Breast epithelium (tissue), 3 donors: ENCODE results near the gene EML2.
"Not testable (repeated sequence)": the region's sequence is repeated elsewhere in the genome, so short reads cannot be mapped to it uniquely, and the experiment has no call there.

Experiments used
- POLR2A ChIP-seq: fragments of 450-650 bp; IDR thresholded peaks from one replicate; pipeline ENCODE4 v1.6.1; 2016; ENCODE audit warnings: antibody characterized with exemption, mild to moderate bottlenecking, moderate library complexity
- TF ChIP-seq, protein P1 (sequence below), 3 donors: fragments of 450-650 bp; IDR thresholded peaks; one replicate each; pipeline ENCODE4 v1.5.1; 2016 to 2017; ENCODE audit warnings: antibody characterized with exemption in 3 of 3, mild to moderate bottlenecking in 3 of 3, moderate library complexity in 3 of 3

DNA sequence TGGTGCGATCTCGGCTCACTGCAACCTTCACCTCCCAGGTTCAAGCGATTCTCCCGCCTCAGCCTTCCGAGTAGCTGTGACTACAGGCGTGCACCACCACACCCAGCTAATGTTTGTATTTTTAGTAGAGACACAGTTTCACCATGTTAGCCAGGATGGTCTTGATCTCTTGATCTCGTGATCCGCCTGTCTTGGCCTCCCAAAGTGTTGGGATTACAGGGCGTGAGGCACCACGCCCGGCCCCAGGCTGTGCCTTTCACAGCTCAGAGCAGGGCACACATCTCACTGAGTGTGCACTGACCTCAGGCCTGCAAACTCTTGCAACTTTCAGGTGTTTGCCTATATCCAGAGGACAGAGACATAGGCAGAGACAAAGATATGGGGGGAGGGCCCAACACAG lies 45.8 kb upstream of the EML2 start:
- TF ChIP-seq, protein P1, sequence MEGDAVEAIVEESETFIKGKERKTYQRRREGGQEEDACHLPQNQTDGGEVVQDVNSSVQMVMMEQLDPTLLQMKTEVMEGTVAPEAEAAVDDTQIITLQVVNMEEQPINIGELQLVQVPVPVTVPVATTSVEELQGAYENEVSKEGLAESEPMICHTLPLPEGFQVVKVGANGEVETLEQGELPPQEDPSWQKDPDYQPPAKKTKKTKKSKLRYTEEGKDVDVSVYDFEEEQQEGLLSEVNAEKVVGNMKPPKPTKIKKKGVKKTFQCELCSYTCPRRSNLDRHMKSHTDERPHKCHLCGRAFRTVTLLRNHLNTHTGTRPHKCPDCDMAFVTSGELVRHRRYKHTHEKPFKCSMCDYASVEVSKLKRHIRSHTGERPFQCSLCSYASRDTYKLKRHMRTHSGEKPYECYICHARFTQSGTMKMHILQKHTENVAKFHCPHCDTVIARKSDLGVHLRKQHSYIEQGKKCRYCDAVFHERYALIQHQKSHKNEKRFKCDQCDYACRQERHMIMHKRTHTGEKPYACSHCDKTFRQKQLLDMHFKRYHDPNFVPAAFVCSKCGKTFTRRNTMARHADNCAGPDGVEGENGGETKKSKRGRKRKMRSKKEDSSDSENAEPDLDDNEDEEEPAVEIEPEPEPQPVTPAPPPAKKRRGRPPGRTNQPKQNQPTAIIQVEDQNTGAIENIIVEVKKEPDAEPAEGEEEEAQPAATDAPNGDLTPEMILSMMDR (IDR thresholded peaks at IDR 0.05) = not testable (repeated sequence)
- TF ChIP-seq POLR2A = not testable (repeated sequence)
